Suprapubic skin (tissue), 4 donors: ENCODE results near the gene CALCOCO1. TPM values are rescaled to one million over a fixed set of nuclear protein-coding genes. Genes with fewer than 3 reads are reported as not detected.
"Not testable (repeated sequence)": the region's sequence is repeated elsewhere in the genome, so short reads cannot be mapped to it uniquely, and the experiment has no call there.

ENCODE experiments used
- DNase-seq, 2 donors: peaks; one replicate each; pipeline ENCODE4 v3.0.0-alpha.2; 2019; ENCODE audit warnings: low spot score in 2 of 2
- H3K27ac ChIP-seq: fragments of 200-600 bp; sonication (generic); one replicate; pipeline ENCODE4 v1.5.1; 2019
- H3K27me3 ChIP-seq: fragments of 200-600 bp; sonication (generic); one replicate; pipeline ENCODE4 v1.5.1; 2019
- H3K36me3 ChIP-seq: fragments of 200-600 bp; sonication (generic); one replicate; pipeline ENCODE4 v1.5.1; 2019
- H3K4me1 ChIP-seq: fragments of 200-600 bp; sonication (generic); one replicate; pipeline ENCODE4 v1.5.1; 2019
- H3K4me3 ChIP-seq: fragments of 200-600 bp; sonication (generic); one replicate; pipeline ENCODE4 v1.5.1; 2019; ENCODE audit warnings: mild to moderate bottlenecking
- H3K9me3 ChIP-seq: fragments of 200-600 bp; sonication (generic); one replicate; pipeline ENCODE4 v1.5.1; 2019
- CTCF ChIP-seq, 2 donors: fragments of 200-600 bp in 1 of 2; fragments of 450-650 bp in 1 of 2; sonication (generic) in 1 of 2; IDR thresholded peaks; one replicate each; pipeline ENCODE4 v1.5.1; 2016 to 2019; ENCODE audit warnings: antibody characterized with exemption in 2 of 2, mild to moderate bottlenecking in 1 of 2, moderate library complexity in 1 of 2
- EP300 ChIP-seq: sonication (generic); formaldehyde crosslinking; IDR thresholded peaks from one replicate; pipeline ENCODE4 v1.6.1; 2017; ENCODE audit warnings: antibody characterized with exemption
- POLR2A ChIP-seq, 2 donors: fragments of 450-650 bp; IDR thresholded peaks; one replicate each; pipeline ENCODE4 v1.6.1; 2017; ENCODE audit warnings: antibody characterized with exemption in 2 of 2, mild to moderate bottlenecking in 2 of 2, moderate library complexity in 2 of 2
- POLR2AphosphoS5 ChIP-seq, 3 donors: sonication (generic); formaldehyde crosslinking; IDR thresholded peaks; one replicate each; pipeline ENCODE4 v1.6.1; 2017; ENCODE audit warnings: antibody characterized with exemption in 3 of 3
- whole genome bisulfite sequencing: methylation state at CpG from one replicate; pipeline ENCODE4 v1.1.5; 2018; 5-methylcytosine and 5-hydroxymethylcytosine counted together
- total RNA-seq, 4 donors: library from RNA; depleted of rRNA; stranded (reverse); fragments of >200 nt; gene quantifications; one replicate each; pipeline ENCODE4 v1.1.0, GENCODE V29; 2016

Gene CALCOCO1
- total RNA-seq, 4 donors from 2014 or later, result 287 to 729 (median 317) TPM

GRCh38 chr12:53688134-53688533 lies 39.1 kb downstream of the CALCOCO1 start:
- 85% methylated on average over 4 of the region's 4 CpGs for WGBS

GRCh38 chr12:53686436-53686835 lies 40.8 kb downstream of the CALCOCO1 start:
- no peak for DNase-seq

More at GRCh38 chr12:53688134-53688533, 39.1 kb downstream of the CALCOCO1 start:
- Histone ChIP-seq H3K27ac (no peak overlapping the region), H3K4me1 (no peaks in the 10 kb centered on the region), H3K36me3 (no peaks in the 10 kb centered on the region), H3K27me3 (peaks cover 4% of the 10 kb centered on the region), H3K4me3 (no peak overlapping the region), H3K9me3 (no peaks in the 10 kb centered on the region)
- TF ChIP-seq CTCF (IDR thresholded peaks at IDR 0.05) (no peak), POLR2A (IDR thresholded peaks at IDR 0.05) (no peak), POLR2AphosphoS5 (IDR thresholded peaks at IDR 0.05) (no peak), EP300 (no peak)
- no peak for DNase-seq

GRCh38 chr12:53684654-53685220 lies 42.5 kb downstream of the CALCOCO1 start:
- H3K27me3 ChIP-seq, result no peaks in the 10 kb centered on the region
- no peaks in the 10 kb centered on the region for H3K4me1 ChIP-seq
- no peak overlapping the region for H3K27ac ChIP-seq
- 81% methylated on average over 3 of the region's 3 CpGs for WGBS
- H3K36me3 ChIP-seq, result no peaks in the 10 kb centered on the region
- H3K9me3 ChIP-seq, result no peaks in the 10 kb centered on the region
- TF ChIP-seq POLR2AphosphoS5 (IDR thresholded peaks at IDR 0.05) (no peak), EP300 (no peak), CTCF (IDR thresholded peaks at IDR 0.05) (no peak), POLR2A (IDR thresholded peaks at IDR 0.05) (no peak)
- H3K4me3 ChIP-seq, result no peak overlapping the region
- DNase-seq, result no peak

More at GRCh38 chr12:53686436-53686835, 40.8 kb downstream of the CALCOCO1 start:
- TF ChIP-seq POLR2A (IDR thresholded peaks at IDR 0.05) (no peak), EP300 (no peak), POLR2AphosphoS5 (IDR thresholded peaks at IDR 0.05) (no peak), CTCF (IDR thresholded peaks at IDR 0.05) (no peak)
- Histone ChIP-seq H3K27me3 (no peaks in the 10 kb centered on the region), H3K9me3 (no peaks in the 10 kb centered on the region), H3K36me3 (no peaks in the 10 kb centered on the region), H3K4me3 (no peak overlapping the region), H3K27ac (no peak overlapping the region), H3K4me1 (no peaks in the 10 kb centered on the region)
- WGBS, result 91% methylated on average over 3 of the region's 3 CpGs

- Histone ChIP-seq H3K27me3 (no peaks in the 10 kb centered on the region), H3K4me1 (no peaks in the 10 kb centered on the region), H3K9me3 (no peaks in the 10 kb centered on the region), H3K36me3 (no peaks in the 10 kb centered on the region), H3K27ac (no peak overlapping the region), H3K4me3 (no peak overlapping the region)
- WGBS, result 96% methylated on average over 9 of the region's 9 CpGs
- no peak for DNase-seq
- TF ChIP-seq EP300 (no peak), POLR2AphosphoS5 (IDR thresholded peaks at IDR 0.05) (no peak), POLR2A (IDR thresholded peaks at IDR 0.05) (no peak), CTCF (IDR thresholded peaks at IDR 0.05) (no peak)
Measured at GRCh38 chr12:53683983-53684382, 43.3 kb downstream of the CALCOCO1 start.

GRCh38 chr12:53683494-53683893 lies 43.8 kb downstream of the CALCOCO1 start:
- TF ChIP-seq EP300, result no peak
- no peak for TF ChIP-seq POLR2AphosphoS5 (IDR thresholded peaks at IDR 0.05)
- no peak for TF ChIP-seq POLR2A (IDR thresholded peaks at IDR 0.05)
- TF ChIP-seq CTCF (IDR thresholded peaks at IDR 0.05), result no peak
- H3K4me1 ChIP-seq, result no peaks in the 10 kb centered on the region
- no peak for DNase-seq
- H3K4me3 ChIP-seq, result no peak overlapping the region
- H3K27ac ChIP-seq, result no peak overlapping the region
- H3K9me3 ChIP-seq, result no peaks in the 10 kb centered on the region
- WGBS, result 85% methylated on average over 2 of the region's 2 CpGs
- H3K27me3 ChIP-seq, result no peaks in the 10 kb centered on the region
- no peaks in the 10 kb centered on the region for H3K36me3 ChIP-seq

- H3K9me3 ChIP-seq, DNase-seq, H3K27ac ChIP-seq, H3K36me3 ChIP-seq, H3K27me3 ChIP-seq, H3K4me3 ChIP-seq: not testable (repeated sequence)
- H3K4me1 ChIP-seq, result peaks cover 22% of the 10 kb centered on the region
- WGBS, result 96% methylated on average over 5 of the region's 5 CpGs
Measured at GRCh38 chr12:53680061-53680460, 47.2 kb downstream of the CALCOCO1 start.
